Hepatocyte (in vitro differentiated cells): ENCODE measurements around the gene SHC1.

Source experiments
- EZH2 ChIP-seq: fragments of 200-600 bp; sonication (generic); IDR thresholded peaks from 2 replicates; pipeline ENCODE4 v1.6.1; 2016; ENCODE audit warnings: antibody characterized with exemption, mild to moderate bottlenecking, borderline replicate concordance
- TF ChIP-seq, protein P1 (sequence below): fragments of 200-600 bp; sonication (generic); IDR thresholded peaks from 2 replicates; pipeline ENCODE4 v1.5.1; 2016; ENCODE audit warnings: antibody characterized with exemption, mild to moderate bottlenecking; ENCODE audit not compliant: poor library complexity

DNA sequence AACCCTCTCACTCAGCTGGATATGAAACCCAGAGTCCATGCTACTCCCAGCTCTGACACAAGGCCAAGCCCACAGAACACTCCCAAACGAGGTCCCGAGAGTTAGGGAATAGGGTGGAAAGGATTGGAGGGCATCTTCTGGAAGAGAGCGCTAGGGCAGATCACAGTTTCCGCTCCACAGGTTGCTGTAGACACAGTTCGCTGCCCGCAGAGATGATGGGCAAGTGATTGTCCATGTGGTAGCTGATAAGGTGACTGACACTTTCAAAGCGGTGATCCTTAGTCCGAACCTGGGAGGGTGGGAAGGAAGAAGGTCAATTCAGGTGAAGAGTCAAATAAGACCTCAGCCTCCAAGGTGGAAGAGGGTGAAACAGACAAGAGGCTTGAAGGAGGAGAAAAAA, 6.9 kb downstream of the SHC1 start:
- TF ChIP-seq, protein P1, sequence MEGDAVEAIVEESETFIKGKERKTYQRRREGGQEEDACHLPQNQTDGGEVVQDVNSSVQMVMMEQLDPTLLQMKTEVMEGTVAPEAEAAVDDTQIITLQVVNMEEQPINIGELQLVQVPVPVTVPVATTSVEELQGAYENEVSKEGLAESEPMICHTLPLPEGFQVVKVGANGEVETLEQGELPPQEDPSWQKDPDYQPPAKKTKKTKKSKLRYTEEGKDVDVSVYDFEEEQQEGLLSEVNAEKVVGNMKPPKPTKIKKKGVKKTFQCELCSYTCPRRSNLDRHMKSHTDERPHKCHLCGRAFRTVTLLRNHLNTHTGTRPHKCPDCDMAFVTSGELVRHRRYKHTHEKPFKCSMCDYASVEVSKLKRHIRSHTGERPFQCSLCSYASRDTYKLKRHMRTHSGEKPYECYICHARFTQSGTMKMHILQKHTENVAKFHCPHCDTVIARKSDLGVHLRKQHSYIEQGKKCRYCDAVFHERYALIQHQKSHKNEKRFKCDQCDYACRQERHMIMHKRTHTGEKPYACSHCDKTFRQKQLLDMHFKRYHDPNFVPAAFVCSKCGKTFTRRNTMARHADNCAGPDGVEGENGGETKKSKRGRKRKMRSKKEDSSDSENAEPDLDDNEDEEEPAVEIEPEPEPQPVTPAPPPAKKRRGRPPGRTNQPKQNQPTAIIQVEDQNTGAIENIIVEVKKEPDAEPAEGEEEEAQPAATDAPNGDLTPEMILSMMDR, result no peak
- no peak for TF ChIP-seq EZH2
